Hepatocyte (in vitro differentiated cells): ENCODE measurements around the gene GPSM3. TPM values are rescaled to one million over a fixed set of nuclear protein-coding genes. Genes with fewer than 3 reads are reported as not detected.
"Not testable (repeated sequence)": the region's sequence is repeated elsewhere in the genome, so short reads cannot be mapped to it uniquely, and the experiment has no call there.

Experiments used
- DNase-seq: peaks from one replicate; pipeline ENCODE4 v3.0.0-alpha.2; 2016; ENCODE audit warnings: low spot score
- H2AFZ ChIP-seq: fragments of 200-600 bp; sonication (generic); 2 replicates; pipeline ENCODE4 v1.6.0; 2016; ENCODE audit warnings: antibody characterized with exemption, mild to moderate bottlenecking
- H3K27ac ChIP-seq: fragments of 200-600 bp; sonication (generic); 2 replicates; pipeline ENCODE4 v1.5.1; 2016; ENCODE audit warnings: mild to moderate bottlenecking
- H3K27me3 ChIP-seq: fragments of 200-600 bp; sonication (generic); 2 replicates; pipeline ENCODE4 v1.6.1; 2016
- H3K36me3 ChIP-seq: fragments of 200-600 bp; sonication (generic); replicated peaks from 2 replicates; pipeline ENCODE4 v1.5.1; 2016; ENCODE audit warnings: low read depth; ENCODE audit not compliant: insufficient read depth
- H3K4me1 ChIP-seq: fragments of 200-600 bp; sonication (generic); 2 replicates; pipeline ENCODE4 v1.5.1; 2016; ENCODE audit warnings: mild to moderate bottlenecking, moderate library complexity; ENCODE audit not compliant: insufficient read depth
- H3K4me2 ChIP-seq: fragments of 200-600 bp; sonication (generic); 2 replicates; pipeline ENCODE4 v1.6.0; 2016
- H3K4me3 ChIP-seq: fragments of 200-600 bp; sonication (generic); 2 replicates; pipeline ENCODE4 v1.5.1; 2016; ENCODE audit warnings: mild to moderate bottlenecking
- H3K79me2 ChIP-seq: fragments of 200-600 bp; sonication (generic); 2 replicates; pipeline ENCODE4 v1.6.0; 2017; ENCODE audit warnings: mild to moderate bottlenecking
- H3K9me2 ChIP-seq: fragments of 200-600 bp; sonication (generic); replicated peaks from 2 replicates; pipeline ENCODE4 v1.6.0; 2017; ENCODE audit warnings: mild to moderate bottlenecking; ENCODE audit not compliant: insufficient read depth
- H3K9me3 ChIP-seq: fragments of 200-600 bp; sonication (generic); 2 replicates; pipeline ENCODE4 v1.5.1; 2016; ENCODE audit warnings: low read depth, mild to moderate bottlenecking
- H4K20me1 ChIP-seq: fragments of 200-600 bp; sonication (generic); 2 replicates; pipeline ENCODE4 v1.6.0; 2016; ENCODE audit warnings: mild to moderate bottlenecking; ENCODE audit not compliant: insufficient read depth, poor library complexity, severe bottlenecking
- EZH2 ChIP-seq: fragments of 200-600 bp; sonication (generic); IDR thresholded peaks from 2 replicates; pipeline ENCODE4 v1.6.1; 2016; ENCODE audit warnings: antibody characterized with exemption, mild to moderate bottlenecking, borderline replicate concordance
- WGBS: methylation state at CpG from one replicate; pipeline ENCODE4 v1.1.6; 2016; ENCODE audit warnings: low lambda C conversion rate; ENCODE audit errors: missing lambda C conversion rate; 5-methylcytosine and 5-hydroxymethylcytosine counted together
- microRNA-seq: library from miRNA; unstranded; fragments of <30 nt; microRNA quantifications from one replicate; pipeline ENCODE4, GENCODE V29; 2017
- polyA plus RNA-seq: library from polyadenylated mRNA; unstranded; fragments of >200 nt; fragmentation: Nextera tagmentation; extraction: Ambion mirVana; gene quantifications from 2 replicates; pipeline ENCODE4 v1.2.1, GENCODE V29; 2016
- small RNA-seq: library from RNA; depleted of rRNA; stranded (forward); fragments of <200 nt; gene quantifications from one replicate; pipeline ENCODE3, GENCODE V24; 2014
- total RNA-seq: library from RNA; depleted of rRNA; stranded (reverse); fragments of >200 nt; gene quantifications from 2 replicates; pipeline ENCODE4 v1.2.3, GENCODE V29; 2014

GPSM3 gene
- total and polyA plus RNA-seq, 2 experiments from 2014 or later = 3.4 to 4.3 TPM

GRCh38 chr6:32146287-32146686 lies 46.2 kb downstream of the GPSM3 start:
- WGBS = 25% methylated on average over 1 of the region's 1 CpG
- peaks cover 1% of the 10 kb centered on the region for H3K4me1 ChIP-seq
- H3K79me2 ChIP-seq = no peaks in the 10 kb centered on the region
- H3K27me3 ChIP-seq = peaks cover 24% of the 10 kb centered on the region
- no peak overlapping the region for H3K4me2 ChIP-seq
- H2AFZ ChIP-seq = no peak overlapping the region
- TF ChIP-seq EZH2 = no peak
- peak; percentile 11 for DNase-seq
- H3K4me3 ChIP-seq = no peak overlapping the region
- H3K27ac ChIP-seq = no peak overlapping the region
- no peaks in the 10 kb centered on the region for H3K36me3 ChIP-seq
- no peaks in the 10 kb centered on the region for H3K9me2 ChIP-seq
- H3K9me3 ChIP-seq = no peaks in the 10 kb centered on the region
- no peaks in the 10 kb centered on the region for H4K20me1 ChIP-seq

- peaks cover 13% of the 10 kb centered on the region for H3K27me3 ChIP-seq
- H3K27ac ChIP-seq = peak overlapping the region; percentile 55
- H3K4me1 ChIP-seq = peaks cover 12% of the 10 kb centered on the region
- not testable (repeated sequence) for H3K4me2 ChIP-seq, H4K20me1 ChIP-seq, H3K79me2 ChIP-seq, DNase-seq, H3K9me2 ChIP-seq, H3K36me3 ChIP-seq, H3K9me3 ChIP-seq, H2AFZ ChIP-seq, H3K4me3 ChIP-seq
- 74% methylated on average over 7 of the region's 7 CpGs for WGBS
Measured at GRCh38 chr6:32144238-32144637, 48.2 kb downstream of the GPSM3 start.

Small RNA genes lying within 50 kb of the gene (microRNA-seq; reads per million reads assigned to microRNA genes)
- gene MIR6721 = 12.5 reads per million, percentile 28 among the genes with 10 or more reads in this experiment
- not detected for gene MIR6833

Small RNA genes lying within 50 kb of the gene (small RNA-seq; reads per million reads assigned to genes)
- gene AL662884.1 (not detected), gene MIR6833 (not detected)

Other genes with a start within 250 kb of the GPSM3 start
- gene CFB, start 246.5 kb downstream of the GPSM3 start, total RNA-seq = 190 and 199 TPM in 2 replicates
- 287 and 349 TPM in 2 replicates for gene CFB, start 246.5 kb downstream of the GPSM3 start, polyA plus RNA-seq
- 70.1 and 78.2 TPM in 2 replicates for gene NELFE, start 233.7 kb downstream of the GPSM3 start, total RNA-seq
- gene NELFE, start 233.7 kb downstream of the GPSM3 start, polyA plus RNA-seq = 78.7 and 86.9 TPM in 2 replicates
- gene SKIC2, start 233.5 kb downstream of the GPSM3 start, total RNA-seq = 34.2 and 53.2 TPM in 2 replicates
- gene SKIC2, start 233.5 kb downstream of the GPSM3 start, polyA plus RNA-seq = 61.7 and 64.3 TPM in 2 replicates
- gene DXO, start 220.5 kb downstream of the GPSM3 start, total RNA-seq = 16.1 and 22.2 TPM in 2 replicates
- 39.3 and 43.8 TPM in 2 replicates for gene DXO, start 220.5 kb downstream of the GPSM3 start, polyA plus RNA-seq
- 49.1 and 66.8 TPM in 2 replicates for gene C4A, start 210.6 kb downstream of the GPSM3 start, total RNA-seq
- 69.9 and 74.4 TPM in 2 replicates for gene C4A, start 210.6 kb downstream of the GPSM3 start, polyA plus RNA-seq
- 57.5 and 68.9 TPM in 2 replicates for gene C4B, start 177.8 kb downstream of the GPSM3 start, total RNA-seq
- 78.0 and 80.0 TPM in 2 replicates for gene C4B, start 177.8 kb downstream of the GPSM3 start, polyA plus RNA-seq
- 0.12 and 1.4 TPM in 2 replicates for gene CYP21A2, start 154.2 kb downstream of the GPSM3 start, total RNA-seq
- gene CYP21A2, start 154.2 kb downstream of the GPSM3 start, polyA plus RNA-seq = 1.7 and 2.4 TPM in 2 replicates
- gene TNXB, start 83.3 kb downstream of the GPSM3 start, total RNA-seq = 11.6 and 22.0 TPM in 2 replicates
- 7.3 and 9.2 TPM in 2 replicates for gene TNXB, start 83.3 kb downstream of the GPSM3 start, polyA plus RNA-seq
- 37.9 and 41.9 TPM in 2 replicates for gene ATF6B, start 64.4 kb downstream of the GPSM3 start, total RNA-seq
- 43.7 and 52.6 TPM in 2 replicates for gene ATF6B, start 64.4 kb downstream of the GPSM3 start, polyA plus RNA-seq
- 5.7 and 6.0 TPM in 2 replicates for gene FKBPL, start 62.4 kb downstream of the GPSM3 start, total RNA-seq
- gene FKBPL, start 62.4 kb downstream of the GPSM3 start, polyA plus RNA-seq = 6.2 and 6.3 TPM in 2 replicates
- gene PRRT1, start 40.7 kb downstream of the GPSM3 start, total RNA-seq = 0.10 TPM in 1 of 2 replicates, not detected in the other
- 0.91 and 4.0 TPM in 2 replicates for gene PRRT1, start 40.7 kb downstream of the GPSM3 start, polyA plus RNA-seq
- gene PPT2, start 38.5 kb downstream of the GPSM3 start, total RNA-seq = 20.2 and 27.2 TPM in 2 replicates
- 29.7 and 34.3 TPM in 2 replicates for gene PPT2, start 38.5 kb downstream of the GPSM3 start, polyA plus RNA-seq
- gene EGFL8, start 28.0 kb downstream of the GPSM3 start, total RNA-seq = 1.8 and 4.5 TPM in 2 replicates
- gene EGFL8, start 28.0 kb downstream of the GPSM3 start, polyA plus RNA-seq = 12.2 and 19.5 TPM in 2 replicates
- gene AGPAT1, start 16.6 kb downstream of the GPSM3 start, total RNA-seq = 59.9 and 62.8 TPM in 2 replicates
- gene AGPAT1, start 16.6 kb downstream of the GPSM3 start, polyA plus RNA-seq = 67.6 and 71.4 TPM in 2 replicates
- gene RNF5, start 14.2 kb downstream of the GPSM3 start, total RNA-seq = 133 and 135 TPM in 2 replicates
- gene RNF5, start 14.2 kb downstream of the GPSM3 start, polyA plus RNA-seq = 169 and 170 TPM in 2 replicates
- 4.5 and 5.9 TPM in 2 replicates for gene AGER, start 8.4 kb downstream of the GPSM3 start, total RNA-seq
- gene AGER, start 8.4 kb downstream of the GPSM3 start, polyA plus RNA-seq = 3.4 and 21.2 TPM in 2 replicates
- 63.8 and 77.5 TPM in 2 replicates for gene PBX2, start 2.4 kb downstream of the GPSM3 start, total RNA-seq
- gene PBX2, start 2.4 kb downstream of the GPSM3 start, polyA plus RNA-seq = 20.5 and 21.6 TPM in 2 replicates
- 3.6 and 5.0 TPM in 2 replicates for gene NOTCH4, start 31.4 kb upstream of the GPSM3 start, total RNA-seq
- 2.7 and 4.9 TPM in 2 replicates for gene NOTCH4, start 31.4 kb upstream of the GPSM3 start, polyA plus RNA-seq
- gene TSBP1, start 179.3 kb upstream of the GPSM3 start, total RNA-seq = not detected in 2 replicates
- not detected in 2 replicates for gene TSBP1, start 179.3 kb upstream of the GPSM3 start, polyA plus RNA-seq
- not detected in 2 replicates for gene BTNL2, start 214.5 kb upstream of the GPSM3 start, total RNA-seq
- gene BTNL2, start 214.5 kb upstream of the GPSM3 start, polyA plus RNA-seq = 0.62 TPM in 1 of 2 replicates, not detected in the other
- gene HLA-DRA, start 247.2 kb upstream of the GPSM3 start, total RNA-seq = 1.3 and 3.7 TPM in 2 replicates
- gene HLA-DRA, start 247.2 kb upstream of the GPSM3 start, polyA plus RNA-seq = 0.64 and 0.75 TPM in 2 replicates